GM23338 (cell line): Measurements from ENCODE around the gene CYP27A1. TPM values are rescaled to one million over a fixed set of nuclear protein-coding genes. Genes with fewer than 3 reads are reported as not detected.

ENCODE experiments used
- ATAC-seq: fragments of 200-7000 bp; cut with Tn5 transposase; 3 replicates; pipeline ENCODE4 v1.9.1; 2020
- DNase-seq: peaks from one replicate; pipeline ENCODE4 v3.0.0-alpha.2; 2015; ENCODE audit warnings: low spot score
- H2AFZ ChIP-seq: fragments of 200-600 bp; sonication (generic); 2 replicates; pipeline ENCODE4 v1.8.0; 2016; ENCODE audit warnings: antibody characterized with exemption, mild to moderate bottlenecking, moderate library complexity
- H3F3A ChIP-seq: fragments of 200-600 bp; sonication (generic); replicated peaks from 2 replicates; pipeline ENCODE4 v1.8.0; 2017; ENCODE audit warnings: antibody characterized with exemption, mixed run types, low read depth
- H3K27ac ChIP-seq: fragments of 200-600 bp; sonication (generic); 2 replicates; pipeline ENCODE4 v1.6.1; 2016; ENCODE audit warnings: low read depth
- H3K27me3 ChIP-seq: fragments of 200-600 bp; sonication (generic); 2 replicates; pipeline ENCODE4 v1.8.0; 2016; ENCODE audit warnings: mild to moderate bottlenecking, mixed run types, moderate library complexity; ENCODE audit not compliant: insufficient read depth
- H3K36me3 ChIP-seq: fragments of 200-600 bp; sonication (generic); 2 replicates; pipeline ENCODE4 v1.8.0; 2016; ENCODE audit warnings: mild to moderate bottlenecking; ENCODE audit not compliant: insufficient read depth
- H3K4me1 ChIP-seq: fragments of 200-600 bp; sonication (generic); 2 replicates; pipeline ENCODE4 v1.8.0; 2016; ENCODE audit warnings: mild to moderate bottlenecking, moderate library complexity; ENCODE audit not compliant: insufficient read depth
- H3K4me2 ChIP-seq: fragments of 200-600 bp; sonication (generic); 2 replicates; pipeline ENCODE4 v1.7.1; 2017; ENCODE audit warnings: mixed run types
- H3K4me3 ChIP-seq: fragments of 200-600 bp; sonication (generic); 2 replicates; pipeline ENCODE4 v1.6.1; 2016; ENCODE audit warnings: mixed run types
- H3K79me2 ChIP-seq: fragments of 200-600 bp; sonication (generic); replicated peaks from 2 replicates; pipeline ENCODE4 v1.8.0; 2017; ENCODE audit warnings: mild to moderate bottlenecking; ENCODE audit not compliant: insufficient read depth
- H3K9me2 ChIP-seq: fragments of 200-600 bp; sonication (generic); 2 replicates; pipeline ENCODE4 v1.8.0; 2017; ENCODE audit not compliant: insufficient read depth
- H4K20me1 ChIP-seq: fragments of 200-600 bp; sonication (generic); replicated peaks from 2 replicates; pipeline ENCODE4 v1.8.0; 2017; ENCODE audit warnings: mild to moderate bottlenecking; ENCODE audit not compliant: insufficient read depth
- H3K27ac Mint-ChIP-seq: 2 replicates; pipeline ENCODE4 v1.8.0; 2020; ENCODE audit warnings: inconsistent platforms, mild to moderate bottlenecking, moderate library complexity, mixed read lengths
- H3K27me3 Mint-ChIP-seq: 3 replicates; pipeline ENCODE4 v1.8.0; 2022; ENCODE audit warnings: low read depth, mild to moderate bottlenecking, moderate library complexity, mixed read lengths, inconsistent platforms; ENCODE audit not compliant: insufficient read depth, poor library complexity
- H3K36me3 Mint-ChIP-seq: 3 replicates; pipeline ENCODE4 v1.8.0; 2021; ENCODE audit warnings: low read depth, mild to moderate bottlenecking, inconsistent platforms, moderate library complexity, mixed read lengths
- H3K4me1 Mint-ChIP-seq: 3 replicates; pipeline ENCODE4 v1.8.0; 2020; ENCODE audit warnings: mild to moderate bottlenecking, inconsistent platforms, mixed read lengths
- H3K4me3 Mint-ChIP-seq: 3 replicates; pipeline ENCODE4 v1.8.0; 2021; ENCODE audit warnings: moderate library complexity, mild to moderate bottlenecking, inconsistent platforms, mixed read lengths
- H3K9me3 Mint-ChIP-seq: 3 replicates; pipeline ENCODE4 v1.8.0; 2020; ENCODE audit warnings: moderate library complexity, mild to moderate bottlenecking, inconsistent platforms, mixed read lengths
- CREB1 ChIP-seq: fragments of 250-450 bp; sonication (Bioruptor Pico); IDR thresholded peaks from 2 replicates; pipeline ENCODE4 v1.5.0; 2020; ENCODE audit warnings: low read depth, mild to moderate bottlenecking, moderate library complexity
- CTCF ChIP-seq, 2 experiments: fragments of 200-600 bp in 1 of 2; sonication (generic) in 1 of 2; conservative IDR thresholded peaks; 2 replicates each; pipeline versions ENCODE4 v1.5.1 to v1.6.1; 2016 to 2017; ENCODE audit warnings: antibody characterized with exemption in 2 of 2, low read depth in 2 of 2, mild to moderate bottlenecking in 2 of 2, moderate library complexity in 1 of 2
- ETS1 ChIP-seq: IDR thresholded peaks from 2 replicates; pipeline ENCODE4 v1.6.1; 2016; ENCODE audit warnings: antibody characterized with exemption
- EZH2 ChIP-seq: fragments of 200-600 bp; sonication (generic); IDR thresholded peaks from one replicate; pipeline ENCODE4 v1.8.0; 2017; ENCODE audit warnings: antibody characterized with exemption, mild to moderate bottlenecking, low read depth; ENCODE audit not compliant: unreplicated experiment
- EZH2phosphoT487 ChIP-seq: fragments of 200-600 bp; sonication (generic); IDR thresholded peaks from one replicate; pipeline ENCODE4 v1.8.1; 2018; ENCODE audit warnings: antibody characterized with exemption; ENCODE audit not compliant: unreplicated experiment
- JUNB ChIP-seq: IDR thresholded peaks from one replicate; pipeline ENCODE4 v1.6.1; 2016; ENCODE audit warnings: antibody characterized with exemption; ENCODE audit not compliant: unreplicated experiment
- NANOG ChIP-seq: IDR thresholded peaks from 2 replicates; pipeline ENCODE4 v1.6.1; 2016; ENCODE audit warnings: antibody characterized with exemption, borderline replicate concordance
- POLR2AphosphoS5 ChIP-seq: IDR thresholded peaks from 2 replicates; pipeline ENCODE4 v1.6.1; 2016; ENCODE audit warnings: antibody characterized with exemption, low read depth
- STAT1 ChIP-seq: IDR thresholded peaks from one replicate; pipeline ENCODE4 v1.6.1; 2016; ENCODE audit warnings: antibody characterized with exemption; ENCODE audit not compliant: unreplicated experiment
- ZNF114 ChIP-seq: fragments of 250-450 bp; sonication (Bioruptor Pico); IDR thresholded peaks from 2 replicates; pipeline ENCODE4 v1.5.0; 2020; ENCODE audit warnings: mild to moderate bottlenecking, moderate library complexity
- ZNF331 ChIP-seq: fragments of 250-450 bp; sonication (Bioruptor Pico); IDR thresholded peaks from 2 replicates; pipeline ENCODE4 v1.5.0; 2020; ENCODE audit warnings: low read depth, mild to moderate bottlenecking, moderate library complexity
- ZNF462 ChIP-seq: fragments of 250-450 bp; sonication (Bioruptor Pico); IDR thresholded peaks from 2 replicates; pipeline ENCODE4 v1.5.0; 2020; ENCODE audit warnings: mild to moderate bottlenecking, moderate library complexity
- polyA plus RNA-seq: library from polyadenylated mRNA; unstranded; fragments of >200 nt; fragmentation: Nextera tagmentation; extraction: Ambion mirVana; gene quantifications from 2 replicates; pipeline ENCODE4 v1.2.1, GENCODE V29; 2016
- total RNA-seq: library from RNA; depleted of rRNA; stranded (reverse); fragments of >200 nt; shearing (Covaris generic); gene quantifications from 2 replicates; pipeline ENCODE4 v1.2.3, GENCODE V29; 2014
- TF ChIP-seq, protein P1 (sequence below): IDR thresholded peaks from one replicate; pipeline ENCODE4 v1.6.1; 2018; ENCODE audit warnings: antibody characterized with exemption; ENCODE audit not compliant: unreplicated experiment

The CYP27A1 gene
- total and polyA plus RNA-seq, 2 experiments from 2014 or later, result 2.2 to 6.9 TPM

GRCh38 chr2:218813771-218814460, 32.0 kb downstream of the CYP27A1 start:
- Mint-ChIP-seq H3K4me3 (no peak overlapping the region), H3K36me3 (no peaks in the 10 kb centered on the region), H3K27ac (no peak overlapping the region), H3K9me3 (no peaks in the 10 kb centered on the region), H3K4me1 (no peaks in the 10 kb centered on the region), H3K27me3 (peaks cover 4% of the 10 kb centered on the region)
- Histone ChIP-seq H3K79me2 (no peaks in the 10 kb centered on the region), H3K27ac (no peak overlapping the region), H3K4me1 (no peaks in the 10 kb centered on the region), H4K20me1 (no peaks in the 10 kb centered on the region), H3F3A (no peaks in the 10 kb centered on the region), H3K9me2 (no peaks in the 10 kb centered on the region), H3K4me2 (no peak overlapping the region), H2AFZ (no peak overlapping the region), H3K27me3 (no peaks in the 10 kb centered on the region), H3K36me3 (no peaks in the 10 kb centered on the region), H3K4me3 (no peak overlapping the region)
- ATAC-seq (no peak), DNase-seq (no peak)
- TF ChIP-seq CREB1 (CRISPR knock-in tag) (no peak), ZNF114 (CRISPR knock-in tag) (no peak), ETS1 (no peak), STAT1 (no peak), CTCF (conservative IDR thresholded peaks at IDR 0.05; ENCODE audit: low read depth in 2 of 2) (no peak), ZNF462 (CRISPR knock-in tag) (no peak), EZH2 (no peak), JUNB (no peak), ZNF331 (CRISPR knock-in tag) (no peak), NANOG (no peak), POLR2AphosphoS5 (no peak), EZH2phosphoT487 (no peak)
- TF ChIP-seq, protein P1, sequence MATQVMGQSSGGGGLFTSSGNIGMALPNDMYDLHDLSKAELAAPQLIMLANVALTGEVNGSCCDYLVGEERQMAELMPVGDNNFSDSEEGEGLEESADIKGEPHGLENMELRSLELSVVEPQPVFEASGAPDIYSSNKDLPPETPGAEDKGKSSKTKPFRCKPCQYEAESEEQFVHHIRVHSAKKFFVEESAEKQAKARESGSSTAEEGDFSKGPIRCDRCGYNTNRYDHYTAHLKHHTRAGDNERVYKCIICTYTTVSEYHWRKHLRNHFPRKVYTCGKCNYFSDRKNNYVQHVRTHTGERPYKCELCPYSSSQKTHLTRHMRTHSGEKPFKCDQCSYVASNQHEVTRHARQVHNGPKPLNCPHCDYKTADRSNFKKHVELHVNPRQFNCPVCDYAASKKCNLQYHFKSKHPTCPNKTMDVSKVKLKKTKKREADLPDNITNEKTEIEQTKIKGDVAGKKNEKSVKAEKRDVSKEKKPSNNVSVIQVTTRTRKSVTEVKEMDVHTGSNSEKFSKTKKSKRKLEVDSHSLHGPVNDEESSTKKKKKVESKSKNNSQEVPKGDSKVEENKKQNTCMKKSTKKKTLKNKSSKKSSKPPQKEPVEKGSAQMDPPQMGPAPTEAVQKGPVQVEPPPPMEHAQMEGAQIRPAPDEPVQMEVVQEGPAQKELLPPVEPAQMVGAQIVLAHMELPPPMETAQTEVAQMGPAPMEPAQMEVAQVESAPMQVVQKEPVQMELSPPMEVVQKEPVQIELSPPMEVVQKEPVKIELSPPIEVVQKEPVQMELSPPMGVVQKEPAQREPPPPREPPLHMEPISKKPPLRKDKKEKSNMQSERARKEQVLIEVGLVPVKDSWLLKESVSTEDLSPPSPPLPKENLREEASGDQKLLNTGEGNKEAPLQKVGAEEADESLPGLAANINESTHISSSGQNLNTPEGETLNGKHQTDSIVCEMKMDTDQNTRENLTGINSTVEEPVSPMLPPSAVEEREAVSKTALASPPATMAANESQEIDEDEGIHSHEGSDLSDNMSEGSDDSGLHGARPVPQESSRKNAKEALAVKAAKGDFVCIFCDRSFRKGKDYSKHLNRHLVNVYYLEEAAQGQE, result no peak
